ENCODE results near the gene CAT. TPM values are rescaled to one million over a fixed set of nuclear protein-coding genes. Genes with fewer than 3 reads are reported as not detected.

The CAT gene
- total RNA-seq, 4 donors from 2014 or later = 81.0 to 213 (median 125) TPM

DNA sequence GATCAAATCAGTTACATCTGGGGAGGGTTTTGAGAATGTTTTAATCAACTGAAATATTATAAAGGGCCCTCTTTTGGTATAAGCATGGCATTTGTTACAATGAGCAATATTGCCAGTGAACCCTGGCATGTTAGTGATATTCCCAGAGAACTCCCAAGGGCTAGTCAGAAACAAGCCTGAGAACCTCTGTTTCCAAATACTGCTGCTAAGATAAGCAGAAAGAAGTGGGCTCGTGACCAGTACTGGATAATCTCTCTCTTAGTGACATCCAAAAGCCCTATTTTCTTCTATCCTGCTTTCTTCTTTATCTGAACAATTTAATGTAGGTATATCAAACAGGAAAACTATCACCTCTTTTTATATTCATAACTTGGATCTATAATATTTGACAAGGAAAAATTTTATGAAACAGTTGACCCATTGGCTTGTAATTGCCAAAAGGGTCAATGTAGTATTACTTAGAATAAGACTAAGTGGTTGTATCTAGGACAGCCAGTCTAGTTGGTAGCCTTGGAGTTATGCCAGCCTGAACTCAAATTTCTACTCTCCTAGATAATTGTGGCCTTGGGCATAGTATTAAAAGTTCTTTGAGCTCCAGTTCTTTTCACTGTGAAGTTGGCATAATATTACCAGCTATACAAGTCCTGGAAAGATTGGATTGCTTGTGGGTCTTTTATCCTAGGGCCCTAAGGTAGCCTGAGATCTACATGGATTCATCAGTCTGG is 15.7 kb downstream of the CAT start:
- Histone ChIP-seq H3K9me3 (no peaks in the 10 kb centered on the region), H3K36me3 (peaks cover 12 to 100% of the 10 kb centered on the region in 2 donors), H3K27me3 (no peaks in the 10 kb centered on the region), H3K4me1 (no peaks in the 10 kb centered on the region), H3K27ac (no peak overlapping the region), H3K4me3 (no peak overlapping the region)
- TF ChIP-seq EP300 (IDR thresholded peaks at IDR 0.05) = no peak
- TF ChIP-seq, protein P1, sequence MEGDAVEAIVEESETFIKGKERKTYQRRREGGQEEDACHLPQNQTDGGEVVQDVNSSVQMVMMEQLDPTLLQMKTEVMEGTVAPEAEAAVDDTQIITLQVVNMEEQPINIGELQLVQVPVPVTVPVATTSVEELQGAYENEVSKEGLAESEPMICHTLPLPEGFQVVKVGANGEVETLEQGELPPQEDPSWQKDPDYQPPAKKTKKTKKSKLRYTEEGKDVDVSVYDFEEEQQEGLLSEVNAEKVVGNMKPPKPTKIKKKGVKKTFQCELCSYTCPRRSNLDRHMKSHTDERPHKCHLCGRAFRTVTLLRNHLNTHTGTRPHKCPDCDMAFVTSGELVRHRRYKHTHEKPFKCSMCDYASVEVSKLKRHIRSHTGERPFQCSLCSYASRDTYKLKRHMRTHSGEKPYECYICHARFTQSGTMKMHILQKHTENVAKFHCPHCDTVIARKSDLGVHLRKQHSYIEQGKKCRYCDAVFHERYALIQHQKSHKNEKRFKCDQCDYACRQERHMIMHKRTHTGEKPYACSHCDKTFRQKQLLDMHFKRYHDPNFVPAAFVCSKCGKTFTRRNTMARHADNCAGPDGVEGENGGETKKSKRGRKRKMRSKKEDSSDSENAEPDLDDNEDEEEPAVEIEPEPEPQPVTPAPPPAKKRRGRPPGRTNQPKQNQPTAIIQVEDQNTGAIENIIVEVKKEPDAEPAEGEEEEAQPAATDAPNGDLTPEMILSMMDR (IDR thresholded peaks at IDR 0.05) = no peak
- no peak for TF ChIP-seq POLR2A (IDR thresholded peaks at IDR 0.05)
- 78 to 79% methylated on average over 1 of the region's 1 CpG for WGBS, 2 donors (ENCODE audit: low coverage in 1 of 2)
- ATAC-seq = no peak

DNA sequence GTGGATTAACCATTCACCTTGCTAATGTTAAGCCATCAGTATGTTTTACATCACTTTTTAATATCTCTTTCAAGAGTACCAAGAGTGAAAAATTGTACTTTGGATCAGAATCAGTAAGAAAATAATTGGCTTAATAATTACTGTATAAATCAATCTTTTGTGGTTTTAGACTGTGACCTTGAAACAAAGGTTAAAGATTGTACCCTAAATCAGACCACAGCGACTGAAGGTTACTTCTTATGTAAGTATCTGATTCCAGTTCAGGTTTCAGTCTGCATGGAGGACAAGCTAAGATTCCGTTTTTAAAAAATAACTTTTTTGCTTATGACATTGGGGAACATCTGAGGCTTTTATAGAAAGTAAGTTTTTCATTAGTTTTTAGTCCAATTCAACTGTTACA is 18.9 kb downstream of the CAT start:
- H3K4me3 ChIP-seq = no peak overlapping the region
- peaks cover 12 to 100% of the 10 kb centered on the region in 2 donors for H3K36me3 ChIP-seq
- no peak for ATAC-seq
- no peaks in the 10 kb centered on the region for H3K9me3 ChIP-seq
- no peaks in the 10 kb centered on the region for H3K4me1 ChIP-seq
- 76 to 95% methylated on average over 2 of the region's 2 CpGs for WGBS, 2 donors (ENCODE audit: low coverage in 1 of 2)
- TF ChIP-seq POLR2A (IDR thresholded peaks at IDR 0.05) (no peak), EP300 (IDR thresholded peaks at IDR 0.05) (no peak), POLR2AphosphoS5 (IDR thresholded peaks at IDR 0.05) (no peak)
- TF ChIP-seq, protein P1 (IDR thresholded peaks at IDR 0.05) = no peak
- no peaks in the 10 kb centered on the region for H3K27me3 ChIP-seq
- no peak overlapping the region for H3K27ac ChIP-seq

DNA sequence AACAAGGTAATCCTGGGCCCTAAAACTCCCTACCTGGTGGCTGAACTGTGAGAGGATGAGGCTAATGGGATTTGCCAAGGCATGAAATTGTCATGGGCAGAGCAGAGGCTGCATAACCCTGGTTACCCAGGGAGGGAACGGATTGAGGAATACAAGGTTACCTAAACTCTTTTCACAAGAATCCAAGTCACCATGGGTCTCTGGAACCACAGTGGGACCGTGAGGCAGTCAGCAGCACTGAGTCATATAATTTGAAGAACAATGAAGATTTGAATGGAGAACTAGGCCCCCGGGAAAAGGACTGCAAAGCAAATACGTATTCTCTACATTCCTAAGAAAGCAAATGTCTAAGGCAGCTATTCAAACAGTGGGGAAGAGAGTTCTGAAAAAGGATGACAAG is 19.8 kb downstream of the CAT start:
- Histone ChIP-seq H3K27ac (no peak overlapping the region), H3K4me1 (no peaks in the 10 kb centered on the region), H3K9me3 (no peaks in the 10 kb centered on the region), H3K27me3 (no peaks in the 10 kb centered on the region), H3K36me3 (peaks cover 12 to 100% of the 10 kb centered on the region in 2 donors), H3K4me3 (no peak overlapping the region)
- WGBS, 2 donors (ENCODE audit: low coverage in 1 of 2) = 74 to 79% methylated on average over 3 to 4 of the region's 4 CpGs
- ATAC-seq = no peak
- TF ChIP-seq POLR2A (IDR thresholded peaks at IDR 0.05) (no peak), POLR2AphosphoS5 (IDR thresholded peaks at IDR 0.05) (no peak), EP300 (IDR thresholded peaks at IDR 0.05) (no peak)
- TF ChIP-seq, protein P1 (IDR thresholded peaks at IDR 0.05) = no peak

DNA sequence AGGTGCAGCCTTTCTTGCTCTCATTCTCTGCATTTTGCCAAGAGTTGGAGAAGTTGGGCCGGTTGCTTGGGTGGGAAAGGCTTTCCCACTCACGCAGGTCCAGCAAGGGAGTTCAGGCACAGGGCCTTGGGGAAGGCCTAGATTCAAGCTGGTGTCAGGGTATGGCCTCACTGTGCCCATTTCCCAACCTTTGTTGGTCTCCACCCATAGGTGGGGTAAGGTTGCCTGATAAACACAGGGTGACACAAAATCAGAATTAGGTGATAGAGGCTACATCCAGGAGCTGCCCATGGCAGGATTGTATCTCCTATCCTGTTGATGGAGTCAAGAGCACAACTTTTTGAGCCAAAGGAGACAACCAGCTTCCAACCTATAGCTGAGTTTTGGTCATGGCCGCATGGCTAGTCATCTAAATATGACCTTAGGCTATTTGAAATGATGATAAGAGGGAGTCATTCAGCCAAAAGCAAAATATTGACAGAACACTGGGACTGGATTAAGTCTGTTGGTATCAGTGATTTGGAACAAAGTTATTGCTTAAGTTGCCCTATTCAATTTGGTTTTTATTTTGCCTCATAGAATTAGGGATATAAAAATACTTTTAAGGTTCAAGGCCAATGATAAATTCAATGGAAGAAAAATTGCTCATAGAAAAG is 20.9 kb downstream of the CAT start:
- H3K27me3 ChIP-seq = no peaks in the 10 kb centered on the region
- no peak overlapping the region for H3K27ac ChIP-seq
- H3K4me1 ChIP-seq = no peaks in the 10 kb centered on the region
- ATAC-seq = no peak
- H3K4me3 ChIP-seq = no peak overlapping the region
- no peaks in the 10 kb centered on the region for H3K9me3 ChIP-seq
- TF ChIP-seq POLR2AphosphoS5 (IDR thresholded peaks at IDR 0.05) (no peak), POLR2A (IDR thresholded peaks at IDR 0.05) (no peak), EP300 (IDR thresholded peaks at IDR 0.05) (no peak)
- TF ChIP-seq, protein P1 (IDR thresholded peaks at IDR 0.05) = no peak
- peaks cover 9 to 100% of the 10 kb centered on the region in 2 donors for H3K36me3 ChIP-seq
- 83 to 93% methylated on average over 1 to 3 of the region's 3 CpGs for WGBS, 2 donors (ENCODE audit: low coverage in 1 of 2)

DNA sequence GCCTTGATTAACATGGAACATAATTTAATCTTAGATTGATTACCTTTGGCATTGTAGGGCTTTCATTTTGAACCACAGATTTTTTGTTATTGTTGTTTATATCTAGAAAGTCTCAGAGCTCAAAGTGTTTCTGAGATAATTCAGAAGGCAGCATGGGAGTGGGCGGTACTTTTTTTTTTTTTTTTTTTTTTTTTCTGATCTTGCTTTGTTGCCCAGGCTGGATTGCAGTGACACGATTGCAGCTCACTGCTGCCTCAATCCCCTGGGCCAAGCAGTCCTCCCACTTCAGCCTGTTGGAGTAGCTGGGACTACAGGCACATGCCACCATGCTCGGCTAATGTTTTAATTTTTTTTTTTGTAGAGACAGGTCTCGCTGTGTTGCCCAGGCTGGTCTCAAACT is 21.5 kb downstream of the CAT start:
- WGBS, 2 donors (ENCODE audit: low coverage in 1 of 2) = 67 to 100% methylated on average over 1 to 2 of the region's 4 CpGs
- no peak overlapping the region for H3K27ac ChIP-seq
- TF ChIP-seq POLR2A (IDR thresholded peaks at IDR 0.05) (no peak), POLR2AphosphoS5 (IDR thresholded peaks at IDR 0.05) (no peak), EP300 (IDR thresholded peaks at IDR 0.05) (no peak)
- TF ChIP-seq, protein P1 (IDR thresholded peaks at IDR 0.05) = no peak
- H3K27me3 ChIP-seq = no peaks in the 10 kb centered on the region
- no peaks in the 10 kb centered on the region for H3K9me3 ChIP-seq
- no peaks in the 10 kb centered on the region for H3K4me1 ChIP-seq
- H3K36me3 ChIP-seq = peaks cover 9 to 100% of the 10 kb centered on the region in 2 donors
- ATAC-seq = no peak
- H3K4me3 ChIP-seq = no peak overlapping the region
